HG02870 (cell line): ENCODE data around the gene SLC7A11.

Experiments used
- ATAC-seq: cut with Tn5 transposase; IDR thresholded peaks from one replicate; pipeline ENCODE4 v1.9.1; 2021; ENCODE audit warnings: mild to moderate bottlenecking, moderate library complexity; ENCODE audit not compliant: unreplicated experiment

Gene SLC7A11

GRCh38 chr4:138242076-138242833 is at the start of gene SLC7A11:
Gene SLC7A11 (minus strand): TSS chr4:138242349. CDS start chr4:138242069, 280 bp downstream.
- ATAC-seq: peak; percentile 99

- ATAC-seq: no peak
Measured at GRCh38 chr4:138291431-138291830, 49.3 kb upstream of the SLC7A11 start.

- no peak for ATAC-seq
Measured at GRCh38 chr4:138290805-138291204, 48.7 kb upstream of the SLC7A11 start.

- no peak for ATAC-seq
Measured at GRCh38 chr4:138279286-138279685, 37.1 kb upstream of the SLC7A11 start.

GRCh38 chr4:138277133-138277532 is 35.0 kb upstream of the SLC7A11 start:
- no peak for ATAC-seq

DNA sequence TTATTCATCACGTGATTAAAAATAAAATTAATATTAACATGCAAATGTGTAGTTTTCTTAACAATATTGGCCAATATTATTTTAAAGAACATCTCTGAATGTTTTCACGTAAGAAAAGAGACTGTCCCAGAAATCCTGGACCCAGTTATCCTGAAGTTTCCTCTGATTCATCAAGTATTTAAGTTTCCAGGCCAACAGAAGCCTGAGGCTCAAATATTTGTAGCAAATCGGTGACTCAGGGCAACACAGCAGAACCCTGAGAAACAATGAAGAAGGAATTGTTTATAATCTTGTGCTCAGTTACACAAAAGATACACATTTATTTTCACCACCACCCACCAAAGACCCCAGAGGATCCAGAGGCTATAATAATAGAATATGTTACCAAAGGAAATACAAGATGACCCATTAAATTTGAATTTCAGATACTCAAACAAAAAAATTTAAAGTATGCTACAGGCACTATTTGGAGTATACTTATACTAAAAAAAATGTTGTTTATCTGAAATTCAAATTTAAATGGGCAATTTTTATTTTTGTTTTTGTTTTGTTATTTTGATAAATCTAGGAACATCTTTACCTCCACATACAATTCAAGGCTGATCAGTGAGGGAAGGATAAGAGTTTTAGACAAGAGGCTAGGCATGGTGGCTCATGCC is 33.9 kb upstream of the SLC7A11 start:
- no peak for ATAC-seq

DNA sequence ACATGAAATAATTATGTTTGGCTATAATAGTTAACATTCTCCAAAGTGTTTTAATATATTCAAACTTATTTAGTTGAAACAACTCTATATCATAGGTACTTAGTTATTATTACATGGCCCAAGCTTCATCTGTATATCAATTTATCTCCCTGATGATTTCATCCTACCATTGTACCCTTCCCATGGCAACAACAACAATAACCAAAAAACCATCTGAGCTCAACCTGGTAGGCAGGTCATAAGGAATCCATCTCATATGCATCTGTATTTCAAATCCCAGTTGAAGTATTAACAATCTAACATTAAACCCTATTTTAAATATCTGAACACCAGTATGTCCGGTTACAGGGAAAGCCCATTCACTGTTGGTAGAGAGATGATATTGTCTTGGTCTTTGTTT is 33.1 kb upstream of the SLC7A11 start:
- ATAC-seq: no peak

- no peak for ATAC-seq
Measured at GRCh38 chr4:138269175-138269574, 27.0 kb upstream of the SLC7A11 start.

- ATAC-seq: no peak
Measured at GRCh38 chr4:138267835-138268234, 25.7 kb upstream of the SLC7A11 start.

GRCh38 chr4:138266948-138267347 is 24.8 kb upstream of the SLC7A11 start:
- no peak for ATAC-seq

DNA sequence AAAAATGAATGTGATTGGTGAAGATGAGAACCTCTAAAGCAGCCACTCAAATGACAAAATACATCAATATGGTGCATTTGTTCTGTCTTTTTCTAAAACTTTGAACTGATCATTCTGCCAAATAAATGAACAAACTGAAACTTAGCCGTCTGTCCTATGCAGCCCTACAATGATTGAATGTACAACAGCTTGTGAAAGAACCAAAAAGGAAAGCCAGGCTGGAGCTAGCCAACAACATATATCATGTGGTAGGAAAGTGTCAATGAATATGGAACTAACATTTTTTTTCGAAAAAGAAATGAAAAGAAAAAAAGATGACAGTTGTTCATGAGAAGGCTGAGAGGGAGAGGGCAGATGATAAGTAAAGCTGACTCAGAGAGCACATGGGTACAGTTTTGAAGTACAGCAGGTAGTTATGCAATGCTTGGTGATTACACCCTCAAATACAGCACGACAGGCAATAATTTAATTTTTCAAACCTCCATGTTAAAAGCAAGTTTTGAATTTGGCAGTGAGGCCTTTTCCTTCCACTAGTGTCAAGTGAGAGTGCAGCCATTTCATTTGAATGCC is 21.2 kb upstream of the SLC7A11 start:
- ATAC-seq: no peak

- no peak for ATAC-seq
Measured at GRCh38 chr4:138262469-138262868, 20.3 kb upstream of the SLC7A11 start.

DNA sequence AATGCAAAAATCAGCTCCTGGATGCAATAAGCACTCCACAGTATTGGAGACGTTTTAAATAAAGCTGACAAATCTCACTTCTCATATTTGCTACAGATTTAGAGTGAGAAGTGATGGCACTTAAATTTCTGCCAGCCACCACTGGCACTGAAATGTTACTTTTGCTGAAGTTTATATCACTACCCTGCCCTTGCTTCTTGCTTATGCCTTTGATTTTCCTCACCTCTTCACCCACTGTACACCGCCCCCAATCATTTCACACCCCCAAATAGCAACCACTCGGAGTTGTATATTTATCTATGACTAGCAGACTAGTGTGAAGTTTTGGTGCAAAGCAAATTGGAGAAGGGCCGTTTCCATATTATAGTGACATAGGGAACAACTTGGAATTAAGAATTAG is 19.9 kb upstream of the SLC7A11 start:
- ATAC-seq: no peak

GRCh38 chr4:138259824-138260223 is 17.7 kb upstream of the SLC7A11 start:
- no peak for ATAC-seq

- no peak for ATAC-seq
Measured at GRCh38 chr4:138259271-138259670, 17.1 kb upstream of the SLC7A11 start.

- ATAC-seq: no peak
Measured at GRCh38 chr4:138256608-138257007, 14.5 kb upstream of the SLC7A11 start.

- ATAC-seq: no peak
Measured at GRCh38 chr4:138255917-138256597, 13.9 kb upstream of the SLC7A11 start.

GRCh38 chr4:138252551-138252950 is 10.4 kb upstream of the SLC7A11 start:
- no peak for ATAC-seq

GRCh38 chr4:138251938-138252337 is 9.8 kb upstream of the SLC7A11 start:
- ATAC-seq: no peak

DNA sequence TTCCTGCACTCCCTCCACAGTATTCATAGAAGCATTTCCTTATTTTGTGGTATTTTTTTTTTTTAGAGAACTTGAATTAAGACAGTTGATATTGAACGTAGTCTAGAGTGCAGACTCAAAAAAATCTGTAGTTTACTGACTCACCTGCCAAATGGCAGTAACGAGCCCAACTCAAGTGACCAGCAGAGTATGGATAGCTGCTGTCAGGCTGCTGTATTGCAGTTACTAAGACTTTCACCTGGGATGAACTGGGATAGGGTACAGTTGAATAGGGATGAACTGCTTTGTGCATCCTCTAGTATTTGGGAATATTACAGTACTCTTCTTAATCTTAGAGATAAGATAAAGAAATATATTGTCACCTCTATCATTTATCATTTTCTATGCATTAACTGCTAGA is 7.0 kb upstream of the SLC7A11 start:
- ATAC-seq: no peak

DNA sequence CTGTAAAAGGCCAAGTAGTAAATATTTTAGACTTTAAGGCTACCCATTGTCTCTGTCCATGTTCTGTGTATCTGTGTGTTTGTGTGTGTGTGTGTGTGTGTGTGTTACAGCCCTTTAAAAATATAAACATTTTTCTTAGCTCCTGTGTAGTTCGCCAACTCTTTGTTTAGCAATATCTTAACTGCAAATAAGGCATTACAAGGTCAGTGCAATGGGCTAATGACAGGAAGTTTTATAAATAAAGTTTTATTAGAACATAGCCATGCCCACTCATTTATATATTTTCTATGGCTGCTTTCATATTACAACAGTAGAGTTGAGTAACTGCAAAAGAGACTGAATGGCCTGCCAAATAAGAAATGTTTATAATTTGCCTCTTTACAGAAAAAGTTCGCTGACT is 5.9 kb upstream of the SLC7A11 start:
- ATAC-seq: no peak

DNA sequence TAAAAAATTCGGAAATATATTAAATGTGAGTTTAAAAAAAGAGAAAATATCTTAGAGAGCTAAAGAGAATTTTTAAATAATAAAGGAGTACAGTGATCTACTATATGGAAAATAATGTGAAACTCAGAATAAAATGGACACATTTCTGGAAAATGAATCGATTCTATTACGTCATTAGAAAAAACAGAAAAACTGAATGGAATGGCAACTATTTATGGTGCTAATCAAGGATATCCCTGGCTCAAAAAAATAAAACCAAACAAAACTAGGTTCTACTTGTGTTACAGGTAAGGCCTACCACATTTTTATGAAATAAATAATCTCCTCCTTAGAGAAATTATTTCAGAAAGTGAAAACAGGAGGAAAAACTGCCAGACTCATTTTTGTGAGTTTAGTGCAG is 5.5 kb upstream of the SLC7A11 start:
- ATAC-seq: no peak
